ENCODE measurements around the gene CSK. TPM values are rescaled to one million over a fixed set of nuclear protein-coding genes. Genes with fewer than 3 reads are reported as not detected.

The CSK gene
- total and polyA plus RNA-seq, 2 donors: 17.8 to 30.7 TPM

DNA sequence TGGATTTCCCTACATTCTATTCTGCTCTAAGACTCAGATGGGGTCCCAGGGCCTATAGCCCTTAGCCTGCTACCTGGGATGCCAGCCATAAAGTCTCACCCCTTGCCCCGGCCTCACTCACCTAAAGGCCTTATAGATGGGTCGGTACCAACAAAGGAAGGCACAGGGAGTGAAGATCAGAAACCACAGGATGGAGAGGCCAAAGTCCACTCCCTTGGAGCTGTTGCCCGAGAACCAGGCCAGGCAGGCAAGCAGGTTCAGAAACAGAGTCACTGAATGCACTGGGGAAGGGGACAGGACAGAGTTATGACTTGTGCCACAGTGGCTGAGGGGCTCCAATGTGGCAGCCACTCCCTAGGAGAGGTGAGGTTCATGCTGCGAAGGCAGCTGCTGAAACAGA lies 68.5 kb downstream of the CSK start:
- DNase-seq (ENCODE audit: extremely low spot score): no peak
- Histone ChIP-seq H3K4me3 (ENCODE audit: low read depth, low read length) (no peak overlapping the region), H3K4me1 (ENCODE audit: insufficient read depth) (no peaks in the 10 kb centered on the region), H3K36me3 (ENCODE audit: insufficient read depth) (peaks cover 10% of the 10 kb centered on the region), H3K27ac (ENCODE audit: low read depth) (no peak overlapping the region)
- WGBS: 95% methylated on average over 4 of the region's 4 CpGs

GRCh38 chr15:74851960-74852359 lies 70.1 kb downstream of the CSK start:
- no peak for DNase-seq (ENCODE audit: extremely low spot score)
- Histone ChIP-seq H3K4me1 (ENCODE audit: insufficient read depth) (no peaks in the 10 kb centered on the region), H3K36me3 (ENCODE audit: insufficient read depth) (peaks cover 10% of the 10 kb centered on the region), H3K27ac (ENCODE audit: low read depth) (no peak overlapping the region), H3K4me3 (ENCODE audit: low read depth, low read length) (no peak overlapping the region)
- WGBS: 93% methylated on average over 7 of the region's 7 CpGs

Small RNAs within 50 kb of the gene (small RNA-seq; reads per million reads assigned to genes)
- gene CPLX3 (not detected), gene MIR4513 (not detected), gene MIR6882 (0.24 reads per million)

Other genes starting within 250 kb of the CSK start
- 4.3 TPM for gene ARID3B, start 240.9 kb upstream of the CSK start, total RNA-seq
- gene ARID3B, start 240.9 kb upstream of the CSK start, polyA plus RNA-seq: 3.0 TPM
- gene CLK3, start 166.2 kb upstream of the CSK start, total RNA-seq: 31.5 TPM
- 76.3 TPM for gene CLK3, start 166.2 kb upstream of the CSK start, polyA plus RNA-seq
- gene EDC3, start 86.1 kb upstream of the CSK start, total RNA-seq: 16.0 TPM
- 20.8 TPM for gene EDC3, start 86.1 kb upstream of the CSK start, polyA plus RNA-seq
- gene CYP1A1, start 56.6 kb upstream of the CSK start, total RNA-seq: 0.26 TPM
- gene CYP1A1, start 56.6 kb upstream of the CSK start, polyA plus RNA-seq: 7.3 TPM
- gene CYP1A2, start 33.2 kb upstream of the CSK start, total RNA-seq: not detected
- gene CYP1A2, start 33.2 kb upstream of the CSK start, polyA plus RNA-seq: not detected
- 0.85 TPM for gene LMAN1L, start 30.8 kb downstream of the CSK start, total RNA-seq
- 0.33 TPM for gene LMAN1L, start 30.8 kb downstream of the CSK start, polyA plus RNA-seq
- not detected for gene CPLX3, start 44.5 kb downstream of the CSK start, total RNA-seq
- 0.22 TPM for gene CPLX3, start 44.5 kb downstream of the CSK start, polyA plus RNA-seq
- gene ULK3, start 61.1 kb downstream of the CSK start, total RNA-seq: 16.1 TPM
- gene ULK3, start 61.1 kb downstream of the CSK start, polyA plus RNA-seq: 25.1 TPM
- gene SCAMP2, start 91.3 kb downstream of the CSK start, total RNA-seq: 22.4 TPM
- 46.3 TPM for gene SCAMP2, start 91.3 kb downstream of the CSK start, polyA plus RNA-seq
- 33.6 TPM for gene MPI, start 108.0 kb downstream of the CSK start, total RNA-seq
- gene MPI, start 108.0 kb downstream of the CSK start, polyA plus RNA-seq: 37.4 TPM
- 52.0 TPM for gene FAM219B, start 124.8 kb downstream of the CSK start, total RNA-seq
- gene FAM219B, start 124.8 kb downstream of the CSK start, polyA plus RNA-seq: 62.3 TPM
- 43.6 TPM for gene COX5A, start 156.0 kb downstream of the CSK start, total RNA-seq
- gene COX5A, start 156.0 kb downstream of the CSK start, polyA plus RNA-seq: 259 TPM
- gene RPP25, start 174.7 kb downstream of the CSK start, total RNA-seq: 5.2 TPM
- gene RPP25, start 174.7 kb downstream of the CSK start, polyA plus RNA-seq: 13.5 TPM
- 6.9 TPM for gene SCAMP5, start 213.5 kb downstream of the CSK start, total RNA-seq
- 19.4 TPM for gene SCAMP5, start 213.5 kb downstream of the CSK start, polyA plus RNA-seq
- gene PPCDC, start 241.5 kb downstream of the CSK start, total RNA-seq: 12.8 TPM
- gene PPCDC, start 241.5 kb downstream of the CSK start, polyA plus RNA-seq: 13.6 TPM

Data from urinary bladder (tissue), 4 donors.